ENCODE measurements around the gene EVI5.
"Not testable (repeated sequence)": the region's sequence is repeated elsewhere in the genome, so short reads cannot be mapped to it uniquely, and the experiment has no call there.

Gene EVI5

GRCh38 chr1:92543131-92544055 is 241.5 kb downstream of the EVI5 start:
- no peaks in the 10 kb centered on the region for H3K27me3 ChIP-seq (ENCODE audit: control insufficient read depth, insufficient read depth, low read length)
- H3K9me3 ChIP-seq (ENCODE audit: control insufficient read depth, low read length), result no peaks in the 10 kb centered on the region
- no peak overlapping the region for H3K4me3 ChIP-seq (ENCODE audit: low read length)
- peaks cover 10% of the 10 kb centered on the region for H3K4me1 ChIP-seq (ENCODE audit: control insufficient read depth, insufficient read depth, low read length)
- no peak overlapping the region for H3K9ac ChIP-seq (ENCODE audit: low read length)
- H3K36me3 ChIP-seq (ENCODE audit: control insufficient read depth, insufficient read depth, low read length), result no peaks in the 10 kb centered on the region

DNA sequence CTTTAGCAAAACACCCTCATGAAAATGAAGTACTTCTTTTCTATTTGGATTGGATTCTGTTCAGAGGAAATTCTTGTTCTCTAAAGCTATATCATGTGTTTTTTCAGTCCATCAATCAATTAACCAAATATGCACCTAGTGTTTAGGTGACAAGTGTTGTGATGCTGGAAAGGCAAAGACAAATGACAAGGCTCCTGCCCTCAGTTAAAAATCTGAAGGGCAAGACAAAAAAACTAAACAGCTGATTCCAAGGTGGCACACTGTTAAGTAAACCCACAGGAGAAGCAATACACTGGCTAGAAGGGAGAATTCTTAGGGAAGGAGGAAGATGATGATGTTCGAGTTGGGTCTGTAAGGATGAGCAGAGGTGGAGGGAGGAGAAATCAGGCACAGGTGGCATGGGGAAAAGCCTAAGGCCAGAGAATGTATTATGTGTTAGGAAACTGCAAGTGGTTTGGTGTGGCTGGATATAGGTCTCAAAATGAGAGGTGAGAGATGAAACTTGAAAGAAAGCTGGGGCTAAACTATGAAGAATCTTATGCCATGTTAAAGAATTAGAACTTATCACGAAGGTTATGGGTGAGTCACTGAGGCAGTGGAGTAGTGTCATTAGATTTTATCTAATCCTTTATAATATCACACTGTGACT is 246.4 kb downstream of the EVI5 start:
- H3K4me3 ChIP-seq (ENCODE audit: low read length), result no peak overlapping the region
- H3K27me3 ChIP-seq (ENCODE audit: control insufficient read depth, insufficient read depth, low read length), result no peaks in the 10 kb centered on the region
- no peaks in the 10 kb centered on the region for H3K9me3 ChIP-seq (ENCODE audit: control insufficient read depth, low read length)
- no peaks in the 10 kb centered on the region for H3K36me3 ChIP-seq (ENCODE audit: control insufficient read depth, insufficient read depth, low read length)
- H3K4me1 ChIP-seq (ENCODE audit: control insufficient read depth, insufficient read depth, low read length), result peaks cover 12% of the 10 kb centered on the region
- H3K9ac ChIP-seq (ENCODE audit: low read length), result no peak overlapping the region

DNA sequence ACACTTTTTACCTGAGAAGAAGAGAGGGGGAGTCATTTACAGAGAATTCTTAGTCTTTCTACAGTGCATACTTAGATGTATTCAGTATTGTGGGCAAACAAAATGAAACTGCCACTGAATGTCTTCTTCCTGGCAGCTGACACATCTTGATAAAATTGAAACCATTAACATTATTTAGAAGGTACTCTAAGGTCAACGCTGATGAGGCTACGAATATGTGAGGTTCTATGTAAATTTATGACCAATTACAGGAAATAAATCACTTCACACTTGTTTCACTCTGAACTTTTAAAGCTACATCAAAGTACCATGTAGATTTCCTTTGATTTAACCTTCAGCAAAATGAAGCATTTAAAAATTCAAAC is 246.9 kb downstream of the EVI5 start:
- no peak overlapping the region for H3K4me3 ChIP-seq (ENCODE audit: low read length)
- peaks cover 12% of the 10 kb centered on the region for H3K4me1 ChIP-seq (ENCODE audit: control insufficient read depth, insufficient read depth, low read length)
- no peaks in the 10 kb centered on the region for H3K36me3 ChIP-seq (ENCODE audit: control insufficient read depth, insufficient read depth, low read length)
- H3K9ac ChIP-seq (ENCODE audit: low read length), result no peak overlapping the region
- H3K27me3 ChIP-seq (ENCODE audit: control insufficient read depth, insufficient read depth, low read length), result no peaks in the 10 kb centered on the region
- H3K9me3 ChIP-seq (ENCODE audit: control insufficient read depth, low read length), result no peaks in the 10 kb centered on the region

- H3K27me3 ChIP-seq (ENCODE audit: control insufficient read depth, insufficient read depth, low read length), result no peaks in the 10 kb centered on the region
- H3K4me3 ChIP-seq (ENCODE audit: low read length), result no peak overlapping the region
- H3K4me1 ChIP-seq (ENCODE audit: control insufficient read depth, insufficient read depth, low read length), result peaks cover 12% of the 10 kb centered on the region
- no peaks in the 10 kb centered on the region for H3K36me3 ChIP-seq (ENCODE audit: control insufficient read depth, insufficient read depth, low read length)
- H3K9ac ChIP-seq (ENCODE audit: low read length), result no peak overlapping the region
- no peaks in the 10 kb centered on the region for H3K9me3 ChIP-seq (ENCODE audit: control insufficient read depth, low read length)
Measured at GRCh38 chr1:92536980-92537884, 247.7 kb downstream of the EVI5 start.

DNA sequence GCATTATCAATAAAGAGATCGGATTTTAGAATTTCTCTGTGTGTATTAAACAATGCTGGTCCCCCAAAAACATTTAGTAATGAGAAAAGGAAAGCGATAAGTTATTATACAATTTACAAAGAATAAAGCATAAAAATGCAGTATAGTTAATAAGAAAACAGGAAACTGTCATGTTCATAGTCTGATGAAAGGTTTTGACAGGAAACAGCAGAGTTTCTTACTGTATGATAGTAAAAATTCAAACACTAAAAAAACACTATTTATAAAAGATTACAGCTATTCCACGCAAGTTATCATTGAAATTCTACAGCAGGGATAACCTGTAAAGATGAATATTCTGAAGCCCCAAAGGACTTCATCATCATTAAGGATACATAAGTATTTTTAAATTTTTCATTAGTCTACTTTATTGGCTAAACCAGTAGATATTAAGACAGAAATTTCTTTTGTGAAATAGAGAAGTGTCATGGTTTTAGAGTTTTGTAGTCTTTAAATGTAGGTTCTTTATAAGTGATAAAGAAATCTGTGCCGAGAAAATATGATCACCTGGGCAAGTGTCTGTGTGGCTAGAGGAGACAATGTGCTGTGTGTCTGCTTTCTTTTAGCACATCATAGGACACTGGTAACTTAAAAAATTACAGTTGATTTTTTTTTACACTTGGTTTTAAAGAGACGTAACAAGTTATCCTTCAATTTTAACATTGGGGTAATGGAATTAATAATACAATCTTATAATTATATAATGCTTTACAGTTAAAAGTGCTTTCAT is 248.5 kb downstream of the EVI5 start:
- Histone ChIP-seq H3K4me1 (ENCODE audit: control insufficient read depth, insufficient read depth, low read length) (peaks cover 12% of the 10 kb centered on the region), H3K9ac (ENCODE audit: low read length) (no peak overlapping the region), H3K4me3 (ENCODE audit: low read length) (no peak overlapping the region), H3K9me3 (ENCODE audit: control insufficient read depth, low read length) (no peaks in the 10 kb centered on the region), H3K36me3 (ENCODE audit: control insufficient read depth, insufficient read depth, low read length) (no peaks in the 10 kb centered on the region), H3K27me3 (ENCODE audit: control insufficient read depth, insufficient read depth, low read length) (no peaks in the 10 kb centered on the region)

DNA sequence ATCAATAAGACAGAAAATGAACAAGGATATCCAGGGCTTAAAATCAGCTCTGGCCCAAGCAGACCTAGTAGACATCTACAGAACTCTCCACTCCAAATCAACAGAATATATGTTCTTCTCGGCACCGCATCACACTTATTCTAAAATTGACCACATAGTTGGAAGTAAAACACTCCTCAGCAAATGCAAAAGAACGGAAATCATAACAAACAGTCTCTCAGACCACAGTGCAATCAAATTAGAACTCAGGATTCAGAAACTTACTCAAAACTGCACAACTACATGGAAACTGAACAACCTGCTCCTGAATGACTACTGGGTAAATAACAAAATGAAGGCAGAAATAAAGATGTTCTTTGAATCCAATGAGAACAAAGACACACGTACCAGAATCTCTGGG is 252.5 kb downstream of the EVI5 start:
- H3K36me3 ChIP-seq (ENCODE audit: control insufficient read depth, insufficient read depth, low read length); H3K27me3 ChIP-seq (ENCODE audit: control insufficient read depth, insufficient read depth, low read length); H3K9me3 ChIP-seq (ENCODE audit: control insufficient read depth, low read length); H3K4me3 ChIP-seq (ENCODE audit: low read length); H3K4me1 ChIP-seq (ENCODE audit: control insufficient read depth, insufficient read depth, low read length); H3K9ac ChIP-seq (ENCODE audit: low read length): not testable (repeated sequence)

GRCh38 chr1:92531939-92532338 is 253.0 kb downstream of the EVI5 start:
- not testable (repeated sequence) for H3K36me3 ChIP-seq (ENCODE audit: control insufficient read depth, insufficient read depth, low read length); H3K9ac ChIP-seq (ENCODE audit: low read length); H3K4me1 ChIP-seq (ENCODE audit: control insufficient read depth, insufficient read depth, low read length); H3K9me3 ChIP-seq (ENCODE audit: control insufficient read depth, low read length); H3K4me3 ChIP-seq (ENCODE audit: low read length); H3K27me3 ChIP-seq (ENCODE audit: control insufficient read depth, insufficient read depth, low read length)

DNA sequence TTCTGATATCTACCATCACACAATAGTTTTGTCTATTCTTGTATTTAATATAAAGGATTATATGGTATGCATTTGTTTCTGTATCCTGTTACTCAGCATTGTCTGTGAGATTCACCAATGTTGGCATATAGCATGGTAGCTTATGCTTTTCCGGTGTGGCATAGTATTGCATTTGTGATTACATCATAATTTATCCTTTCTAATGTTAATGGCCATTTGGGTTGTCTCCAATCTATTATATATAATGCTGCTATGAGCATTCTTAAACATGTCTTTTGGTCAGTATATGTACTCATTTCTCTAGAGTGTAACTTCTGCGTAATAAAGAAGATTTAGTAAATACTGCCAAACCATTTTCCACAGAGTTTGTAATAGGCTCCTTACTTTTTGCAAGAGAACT is 257.2 kb downstream of the EVI5 start:
- no peaks in the 10 kb centered on the region for H3K27me3 ChIP-seq (ENCODE audit: control insufficient read depth, insufficient read depth, low read length)

GRCh38 chr1:92524944-92525590 is 259.8 kb downstream of the EVI5 start:
- not testable (repeated sequence) for H3K36me3 ChIP-seq (ENCODE audit: control insufficient read depth, insufficient read depth, low read length); H3K4me1 ChIP-seq (ENCODE audit: control insufficient read depth, insufficient read depth, low read length); H3K9me3 ChIP-seq (ENCODE audit: control insufficient read depth, low read length); H3K9ac ChIP-seq (ENCODE audit: low read length); H3K4me3 ChIP-seq (ENCODE audit: low read length); H3K27me3 ChIP-seq (ENCODE audit: control insufficient read depth, insufficient read depth, low read length)

More for the DNA sequence above, 257.2 kb downstream of the EVI5 start:
- H3K4me1 ChIP-seq (ENCODE audit: control insufficient read depth, insufficient read depth, low read length), result no peaks in the 10 kb centered on the region
- no peaks in the 10 kb centered on the region for H3K36me3 ChIP-seq (ENCODE audit: control insufficient read depth, insufficient read depth, low read length)
- no peak overlapping the region for H3K4me3 ChIP-seq (ENCODE audit: low read length)
- no peak overlapping the region for H3K9ac ChIP-seq (ENCODE audit: low read length)
- no peaks in the 10 kb centered on the region for H3K9me3 ChIP-seq (ENCODE audit: control insufficient read depth, low read length)

- Histone ChIP-seq H3K9ac (ENCODE audit: low read length) (no peak overlapping the region), H3K27me3 (ENCODE audit: control insufficient read depth, insufficient read depth, low read length) (no peaks in the 10 kb centered on the region), H3K36me3 (ENCODE audit: control insufficient read depth, insufficient read depth, low read length) (no peaks in the 10 kb centered on the region), H3K4me3 (ENCODE audit: low read length) (no peak overlapping the region), H3K9me3 (ENCODE audit: control insufficient read depth, low read length) (no peaks in the 10 kb centered on the region), H3K4me1 (ENCODE audit: control insufficient read depth, insufficient read depth, low read length) (no peaks in the 10 kb centered on the region)
Measured at GRCh38 chr1:92519043-92519442, 265.9 kb downstream of the EVI5 start.

- Histone ChIP-seq H3K9me3 (ENCODE audit: control insufficient read depth, low read length) (no peaks in the 10 kb centered on the region), H3K9ac (ENCODE audit: low read length) (no peak overlapping the region), H3K36me3 (ENCODE audit: control insufficient read depth, insufficient read depth, low read length) (no peaks in the 10 kb centered on the region), H3K4me3 (ENCODE audit: low read length) (no peak overlapping the region), H3K27me3 (ENCODE audit: control insufficient read depth, insufficient read depth, low read length) (no peaks in the 10 kb centered on the region), H3K4me1 (ENCODE audit: control insufficient read depth, insufficient read depth, low read length) (no peaks in the 10 kb centered on the region)
Measured at GRCh38 chr1:92516574-92516973, 268.3 kb downstream of the EVI5 start.

Data from mucosa of stomach (tissue), 1 donor.